GM18502 (cell line): ENCODE measurements around the gene RAP1A.
"Not testable (repeated sequence)": the region's sequence is repeated elsewhere in the genome, so short reads cannot be mapped to it uniquely, and the experiment has no call there.

Source experiments
- ATAC-seq: cut with Tn5 transposase; IDR thresholded peaks from one replicate; pipeline ENCODE4 v1.9.1; 2021; ENCODE audit warnings: mild to moderate bottlenecking; ENCODE audit not compliant: unreplicated experiment, poor library complexity

The RAP1A gene

GRCh38 chr1:111625276-111625675 is 5.7 kb downstream of the RAP1A start:
- no peak for ATAC-seq

- ATAC-seq: no peak
Measured at GRCh38 chr1:111628153-111628552, 8.6 kb downstream of the RAP1A start.

DNA sequence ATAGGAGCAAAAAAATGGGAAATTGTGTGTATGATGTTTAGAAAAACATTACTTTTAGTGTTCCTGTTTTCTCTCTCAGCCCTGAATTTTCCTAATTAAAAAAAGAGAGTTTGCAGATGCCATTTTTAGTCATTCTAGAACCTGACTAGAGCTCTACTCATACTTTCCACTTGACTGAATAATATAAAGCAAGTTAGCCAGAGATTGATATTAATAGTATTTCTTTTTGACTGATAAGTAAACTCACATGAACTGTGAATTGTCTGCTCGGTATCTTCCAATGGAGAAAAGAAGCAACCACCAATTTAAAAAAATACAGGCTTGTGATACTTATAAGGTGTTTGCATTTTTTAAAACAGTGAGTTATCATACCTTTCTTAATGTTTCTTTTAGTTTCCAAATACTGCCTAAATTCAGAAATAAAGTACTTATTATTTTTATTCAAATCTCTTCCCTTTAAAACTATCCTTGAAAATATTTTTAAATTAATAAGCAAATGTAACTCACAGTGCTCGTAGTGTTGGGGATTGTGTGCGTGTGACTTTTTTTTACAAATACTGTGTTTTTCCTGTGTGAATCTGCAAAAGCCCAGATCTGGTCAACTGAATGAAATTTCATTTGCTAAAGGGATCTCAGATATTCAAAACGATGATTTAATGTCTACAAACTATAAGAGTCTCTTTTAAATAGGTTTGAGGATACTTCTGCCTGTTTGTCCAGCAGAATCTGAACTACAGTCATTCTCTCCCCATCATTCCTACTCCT is 9.8 kb downstream of the RAP1A start:
- no peak for ATAC-seq

DNA sequence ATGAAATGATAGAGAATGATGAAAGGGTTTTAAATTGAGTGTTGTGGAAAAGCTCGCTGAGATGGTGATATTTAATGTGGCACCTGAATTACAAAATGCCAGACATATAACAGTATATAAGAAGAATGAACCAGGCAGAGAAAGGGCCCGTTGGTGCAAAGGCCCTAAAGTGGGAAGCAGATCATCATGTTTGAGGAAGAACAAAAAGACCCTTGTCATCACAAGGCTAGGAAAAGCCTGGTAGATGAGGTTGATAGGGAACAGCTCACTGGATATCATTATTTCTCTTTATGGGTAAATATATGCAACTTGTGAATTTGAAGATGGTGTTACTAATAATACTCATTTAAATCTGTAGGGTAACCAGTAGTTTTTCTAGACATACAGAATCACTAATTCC is 11.0 kb downstream of the RAP1A start:
- no peak for ATAC-seq

- ATAC-seq: no peak
Measured at GRCh38 chr1:111631502-111631901, 11.9 kb downstream of the RAP1A start.

GRCh38 chr1:111632771-111633170 is 13.2 kb downstream of the RAP1A start:
- ATAC-seq: not testable (repeated sequence)

DNA sequence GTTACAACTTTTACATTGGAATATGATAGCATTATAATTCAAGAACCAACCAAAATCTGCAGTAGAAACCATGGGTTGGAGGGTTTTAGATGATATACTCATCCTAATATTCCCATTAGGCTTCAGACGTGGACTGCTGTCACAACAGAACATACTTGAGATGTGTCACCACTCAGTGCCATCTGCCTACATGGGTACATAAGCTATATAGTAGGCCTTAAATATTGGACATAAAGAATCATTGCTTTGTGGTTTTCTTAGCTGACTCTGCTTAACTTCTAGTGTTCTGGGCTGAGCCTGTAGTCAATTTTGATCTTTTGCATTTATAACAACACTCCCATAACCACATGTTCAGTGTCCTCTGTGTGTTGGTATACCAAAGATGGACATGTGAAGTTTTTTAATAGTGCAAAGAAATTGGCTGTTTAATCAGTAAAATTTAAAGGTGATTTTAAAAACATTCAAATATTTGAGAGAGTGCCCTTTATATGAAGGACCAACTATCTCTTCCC is 14.2 kb downstream of the RAP1A start:
- no peak for ATAC-seq

- no peak for ATAC-seq
Measured at GRCh38 chr1:111635324-111636009, 15.9 kb downstream of the RAP1A start.

DNA sequence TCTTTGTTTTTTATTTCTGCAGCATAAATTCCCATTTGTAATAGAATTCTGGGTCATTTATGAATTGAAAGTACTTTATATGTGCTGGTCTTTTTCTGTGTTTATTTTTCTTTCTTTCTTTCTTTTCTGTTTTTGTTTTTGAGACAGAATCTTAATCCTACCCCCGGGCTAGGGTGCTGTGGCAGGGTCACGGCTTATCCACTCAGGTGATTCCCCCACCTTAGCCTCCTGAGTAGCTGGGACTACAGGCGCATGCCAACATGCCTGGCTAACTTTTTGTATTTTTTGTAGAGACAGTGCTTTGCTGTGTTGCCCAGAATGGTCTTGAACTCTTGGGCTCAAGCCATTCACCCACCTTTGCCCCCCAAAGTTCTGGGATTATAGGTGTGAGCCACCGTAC is 18.7 kb downstream of the RAP1A start:
- peak; percentile 44 for ATAC-seq

DNA sequence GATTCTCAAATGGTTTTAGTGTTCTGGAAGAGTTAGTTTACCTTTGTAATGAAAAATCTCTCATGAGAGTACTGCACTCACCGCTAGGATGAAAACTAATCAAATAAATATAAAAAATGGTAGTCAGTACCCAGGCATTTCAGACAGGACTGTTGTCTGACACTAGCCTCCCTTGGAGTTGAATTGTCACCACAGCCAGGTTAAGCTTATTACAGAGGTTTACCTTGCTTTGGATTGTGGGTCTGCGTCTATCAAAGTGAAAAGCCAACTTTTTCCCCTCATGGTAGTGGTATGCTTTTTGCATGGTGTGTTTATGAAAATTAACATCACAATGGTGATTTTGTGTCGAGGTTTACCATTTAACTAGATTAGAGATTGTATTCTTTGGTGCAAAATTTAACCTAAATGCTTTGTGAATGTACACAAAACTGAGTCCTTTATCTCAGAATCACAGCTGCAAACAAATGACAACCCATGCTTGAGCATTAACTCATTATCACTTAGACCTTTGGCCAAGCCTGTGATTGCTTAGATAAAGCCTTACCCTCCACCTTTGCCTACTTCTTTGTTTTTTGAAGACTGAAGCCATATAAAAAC is 20.1 kb downstream of the RAP1A start:
- no peak for ATAC-seq

DNA sequence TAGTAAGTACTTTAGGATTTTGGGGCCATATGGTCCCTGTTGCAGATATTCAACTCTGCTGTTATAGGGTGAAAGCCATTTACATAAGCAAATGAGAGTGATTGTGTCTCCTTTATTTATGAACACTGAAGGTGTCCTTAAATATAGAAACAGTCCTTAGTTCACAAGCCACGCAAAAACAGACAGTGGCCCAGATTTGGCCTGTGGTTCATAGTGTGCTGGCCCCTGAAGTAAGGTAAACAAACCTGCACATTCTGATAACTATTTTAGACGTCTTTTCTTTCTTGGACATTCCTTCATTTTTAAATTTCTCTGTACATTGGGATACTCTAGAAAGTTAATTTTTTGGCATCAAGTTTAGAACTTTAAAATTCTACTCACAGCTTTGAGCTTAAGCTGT is 23.5 kb downstream of the RAP1A start:
- no peak for ATAC-seq

DNA sequence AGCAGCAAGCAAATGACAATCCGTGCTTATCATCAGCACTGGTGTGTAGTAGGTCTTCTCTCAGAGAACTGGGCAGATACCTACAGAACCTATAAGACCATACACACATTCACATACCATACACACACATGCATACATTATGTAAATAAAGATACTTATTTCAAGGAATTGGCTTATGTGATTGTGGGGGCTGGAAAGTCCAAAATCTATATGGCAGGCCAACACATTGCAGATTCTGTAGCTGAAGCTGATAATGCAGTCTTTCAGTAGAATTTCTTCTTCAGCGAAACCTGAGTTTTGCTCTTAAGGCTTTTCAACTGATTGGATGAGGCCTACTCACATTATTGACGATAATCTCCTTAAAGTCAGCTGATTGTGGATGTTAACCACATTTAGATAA is 24.1 kb downstream of the RAP1A start:
- no peak for ATAC-seq

- ATAC-seq: no peak
Measured at GRCh38 chr1:111644506-111644905, 24.9 kb downstream of the RAP1A start.

DNA sequence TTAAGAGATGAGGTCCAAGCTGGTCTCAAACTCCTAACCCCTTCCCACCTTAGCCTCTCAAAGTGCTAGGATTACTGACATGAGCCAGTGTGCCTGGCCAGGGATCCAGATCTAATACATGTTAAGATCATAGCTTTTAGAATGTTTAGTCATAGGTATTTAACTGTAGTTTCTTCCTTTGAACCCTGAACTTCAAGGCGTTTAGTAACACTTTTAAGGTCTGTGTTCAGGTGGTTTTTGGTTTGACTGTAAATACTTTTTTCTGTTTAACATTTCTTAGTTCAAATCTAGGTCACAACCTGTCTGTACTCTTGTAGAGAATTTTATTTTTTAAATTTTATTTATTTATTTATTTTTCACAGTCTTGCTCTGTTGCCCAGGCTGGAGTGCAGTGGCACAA is 28.1 kb downstream of the RAP1A start:
- no peak for ATAC-seq

DNA sequence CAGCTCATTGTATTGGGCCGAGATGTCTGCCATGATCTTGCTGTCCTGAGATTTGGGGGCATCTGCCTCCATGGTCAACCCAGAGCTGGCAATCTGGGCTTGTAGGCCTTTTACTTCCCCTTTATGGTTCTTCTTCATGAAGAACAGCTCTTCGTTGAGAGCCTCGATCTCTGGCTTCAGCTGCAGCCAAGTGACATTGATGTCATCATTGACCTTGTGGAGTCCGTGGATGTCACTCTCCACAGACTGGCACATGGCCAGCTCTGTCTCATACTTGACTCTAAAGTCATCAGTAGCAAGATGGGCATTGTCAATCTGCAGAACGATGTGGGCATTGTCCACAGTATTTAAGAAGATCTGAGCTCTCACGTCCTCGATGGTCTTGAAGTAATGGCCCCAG is 29.2 kb downstream of the RAP1A start:
- no peak for ATAC-seq

- no peak for ATAC-seq
Measured at GRCh38 chr1:111649227-111649626, 29.6 kb downstream of the RAP1A start.

DNA sequence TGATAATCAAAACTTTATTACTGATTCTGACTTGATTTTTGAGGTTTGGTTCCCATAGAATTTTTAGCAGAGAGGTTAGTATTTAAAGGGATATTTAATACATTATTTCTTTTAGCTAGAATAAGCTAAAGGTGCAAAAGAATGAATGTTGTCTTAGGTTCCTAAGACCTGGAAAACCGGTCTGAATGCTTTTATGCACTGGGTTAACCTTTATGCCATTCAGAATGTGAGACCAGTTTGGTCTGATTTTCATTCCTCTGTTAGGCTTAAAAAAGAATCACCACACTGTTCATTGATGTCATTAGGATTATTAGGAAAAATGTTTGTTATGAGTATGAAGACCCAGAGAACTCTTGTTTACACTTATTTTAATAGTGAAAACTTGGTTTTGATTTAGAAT is 30.1 kb downstream of the RAP1A start:
- no peak for ATAC-seq

DNA sequence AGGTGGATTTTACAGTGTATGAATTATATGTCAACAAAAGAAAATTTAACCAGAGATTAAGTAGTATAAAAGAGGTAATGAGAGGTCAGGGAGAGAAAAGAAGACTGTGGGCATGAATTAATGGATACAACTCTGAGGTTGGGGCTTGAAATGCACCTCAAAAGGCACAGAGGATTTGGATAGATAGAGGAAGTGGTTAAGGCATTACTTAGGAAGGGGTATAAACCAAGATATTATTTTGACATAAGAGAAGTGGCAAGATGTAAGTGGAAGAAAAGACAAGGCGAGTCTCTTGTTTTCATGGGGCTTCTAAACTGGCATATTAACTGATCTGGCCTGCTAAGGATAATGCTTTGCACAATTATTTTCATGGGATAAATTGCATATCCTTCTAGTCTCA is 34.1 kb downstream of the RAP1A start:
- ATAC-seq: no peak

DNA sequence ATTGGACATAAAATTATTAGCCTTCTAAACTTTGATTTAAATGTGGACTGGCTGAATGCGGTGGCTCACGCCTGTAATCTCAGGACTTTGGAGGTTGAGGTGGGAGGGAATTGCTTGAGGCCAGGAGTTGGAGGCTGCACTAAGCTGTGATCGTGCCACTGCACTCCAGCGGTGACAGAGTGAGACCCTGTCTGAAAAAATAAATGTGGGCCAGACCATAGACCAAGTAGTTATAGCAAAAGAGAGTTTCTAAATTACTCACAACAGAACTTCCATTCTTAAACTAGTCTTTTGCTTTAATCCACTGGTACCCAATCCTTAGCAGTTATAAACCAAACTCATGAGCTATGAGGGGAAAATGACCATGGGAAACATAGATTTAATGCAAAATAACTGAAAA is 35.2 kb downstream of the RAP1A start:
- ATAC-seq: peak; percentile 69

DNA sequence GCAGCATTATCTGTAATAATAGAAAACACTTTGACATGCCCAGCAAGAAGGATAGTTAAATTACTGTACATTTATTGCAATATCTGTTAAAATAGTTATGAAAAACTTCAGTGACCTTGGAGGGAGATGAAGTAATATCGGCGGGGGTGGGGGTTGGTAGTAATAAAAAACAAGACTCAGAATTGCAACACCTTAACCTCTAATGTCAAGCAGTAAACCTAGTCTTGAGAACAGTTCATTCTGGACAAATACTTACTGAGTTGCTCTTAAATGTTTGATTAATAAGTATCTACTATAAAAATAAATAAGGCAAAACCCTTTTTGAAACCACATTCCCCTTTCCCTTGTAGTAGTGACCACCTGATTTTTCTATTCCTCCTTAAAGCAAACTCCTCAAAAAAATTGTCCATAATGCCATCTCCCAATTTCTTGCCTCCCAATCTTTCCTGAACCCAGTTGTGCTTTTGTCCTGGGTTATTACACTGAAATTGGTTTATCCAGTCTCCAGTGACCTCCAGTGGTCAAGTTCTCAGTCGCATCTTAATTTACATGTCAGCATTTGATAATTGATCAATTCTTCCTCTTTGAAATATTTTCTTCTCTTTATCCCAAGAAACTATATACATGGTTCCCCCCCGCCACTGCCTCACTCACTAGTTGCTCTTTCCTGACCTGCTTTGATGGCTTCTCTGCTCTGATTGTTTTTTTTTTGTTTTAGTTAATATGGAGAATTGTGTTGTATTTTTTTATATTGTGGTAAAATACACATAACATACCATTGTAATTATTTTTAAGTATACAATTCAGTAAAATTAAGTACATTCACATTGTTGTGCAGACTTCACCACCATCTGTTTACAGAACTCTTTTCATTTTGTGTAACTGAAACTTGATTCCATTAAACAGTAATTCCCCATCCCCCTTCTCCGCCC is 36.8 kb downstream of the RAP1A start:
- no peak for ATAC-seq
